Tracheal epithelial cell (primary cell): ENCODE results near the gene CSNK2A1. TPM values are rescaled to one million over a fixed set of nuclear protein-coding genes. Genes with fewer than 3 reads are reported as not detected.

Source experiments
- total RNA-seq: library from RNA; depleted of rRNA; stranded (reverse); fragments of >200 nt; gene quantifications from 2 replicates; pipeline ENCODE4 v1.2.1, GENCODE V29; 2014

CSNK2A1 gene
- total RNA-seq, result 148 and 233 TPM in 2 replicates

GRCh38 chr20:543369-544152 is at the start of gene CSNK2A1:
Gene CSNK2A1 (minus strand): TSS chr20:543790. CDS start chr20:508551, 35,239 bp downstream.

GRCh38 chr20:462199-462991 is 81.2 kb downstream of the CSNK2A1 start, which contains the start of gene TBC1D20:
Gene TBC1D20 (minus strand): TSS chr20:462533. CDS start chr20:462405, 128 bp downstream.

Other genes with a start within 250 kb of the CSNK2A1 start
- 6.6 and 7.5 TPM in 2 replicates for gene ZCCHC3, start 246.2 kb downstream of the CSNK2A1 start, total RNA-seq
- gene SOX12, start 218.2 kb downstream of the CSNK2A1 start, total RNA-seq, result 0.96 and 1.9 TPM in 2 replicates
- gene NRSN2, start 196.7 kb downstream of the CSNK2A1 start, total RNA-seq, result 8.1 and 17.6 TPM in 2 replicates
- gene TRIB3, start 163.0 kb downstream of the CSNK2A1 start, total RNA-seq, result 392 and 581 TPM in 2 replicates
- gene RBCK1, start 135.5 kb downstream of the CSNK2A1 start, total RNA-seq, result 235 and 274 TPM in 2 replicates
- gene TBC1D20, start 81.3 kb downstream of the CSNK2A1 start, total RNA-seq, result 31.5 and 36.1 TPM in 2 replicates
- gene TCF15, start 66.5 kb upstream of the CSNK2A1 start, total RNA-seq, result not detected in 2 replicates
- 68.0 and 171 TPM in 2 replicates for gene SRXN1, start 109.4 kb upstream of the CSNK2A1 start, total RNA-seq
- gene SCRT2, start 132.0 kb upstream of the CSNK2A1 start, total RNA-seq, result not detected in 2 replicates
- gene SLC52A3, start 224.7 kb upstream of the CSNK2A1 start, total RNA-seq, result 0.96 and 1.3 TPM in 2 replicates